ENCODE results near the gene PPM1G.
A peak's percentile ranks its signal among the peaks of the same experiment; 100 is the strongest.

The PPM1G gene

GRCh38 chr2:27412419-27413152 is 3.2 kb upstream of the PPM1G start:
- no peak for DNase-seq (ENCODE audit: low read depth)

- DNase-seq (ENCODE audit: low read depth) = peak; percentile 2
These were observed 630 bp downstream of the PPM1G start for GRCh38 chr2:27408601-27409320.

DNA sequence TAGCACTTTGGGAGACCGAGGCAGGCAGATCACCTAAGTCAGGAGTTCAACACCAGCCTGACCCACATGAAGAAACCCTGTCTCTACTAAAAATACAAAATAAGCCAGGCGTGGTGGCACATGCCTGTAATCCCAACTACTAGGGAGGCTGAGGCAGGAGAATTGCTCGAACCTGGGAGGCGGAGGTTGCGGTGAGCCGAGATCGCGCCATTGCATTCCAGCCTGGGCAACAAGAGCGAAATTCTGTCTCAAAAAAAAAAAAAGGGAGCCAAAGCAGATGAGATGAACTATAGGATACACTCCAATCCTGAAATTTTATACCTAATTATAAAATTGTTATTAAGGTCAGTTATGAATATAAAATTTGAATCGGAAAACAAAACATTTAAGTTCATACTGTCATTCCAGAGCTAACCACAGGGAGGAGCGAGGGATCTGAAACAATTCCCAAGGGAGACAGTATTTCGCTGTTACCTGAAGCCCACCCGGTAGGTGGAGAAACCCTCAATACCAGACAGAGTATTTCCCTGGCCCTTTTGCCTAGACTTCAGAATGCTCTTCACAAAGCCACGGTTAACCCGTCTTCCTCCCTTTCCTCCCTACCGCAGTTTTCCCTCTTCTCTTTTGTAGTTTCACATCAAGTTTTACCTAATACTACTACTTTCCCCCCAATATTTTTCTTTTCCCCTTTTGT is 1.4 kb downstream of the PPM1G start:
- no peak for DNase-seq (ENCODE audit: low read depth)

DNA sequence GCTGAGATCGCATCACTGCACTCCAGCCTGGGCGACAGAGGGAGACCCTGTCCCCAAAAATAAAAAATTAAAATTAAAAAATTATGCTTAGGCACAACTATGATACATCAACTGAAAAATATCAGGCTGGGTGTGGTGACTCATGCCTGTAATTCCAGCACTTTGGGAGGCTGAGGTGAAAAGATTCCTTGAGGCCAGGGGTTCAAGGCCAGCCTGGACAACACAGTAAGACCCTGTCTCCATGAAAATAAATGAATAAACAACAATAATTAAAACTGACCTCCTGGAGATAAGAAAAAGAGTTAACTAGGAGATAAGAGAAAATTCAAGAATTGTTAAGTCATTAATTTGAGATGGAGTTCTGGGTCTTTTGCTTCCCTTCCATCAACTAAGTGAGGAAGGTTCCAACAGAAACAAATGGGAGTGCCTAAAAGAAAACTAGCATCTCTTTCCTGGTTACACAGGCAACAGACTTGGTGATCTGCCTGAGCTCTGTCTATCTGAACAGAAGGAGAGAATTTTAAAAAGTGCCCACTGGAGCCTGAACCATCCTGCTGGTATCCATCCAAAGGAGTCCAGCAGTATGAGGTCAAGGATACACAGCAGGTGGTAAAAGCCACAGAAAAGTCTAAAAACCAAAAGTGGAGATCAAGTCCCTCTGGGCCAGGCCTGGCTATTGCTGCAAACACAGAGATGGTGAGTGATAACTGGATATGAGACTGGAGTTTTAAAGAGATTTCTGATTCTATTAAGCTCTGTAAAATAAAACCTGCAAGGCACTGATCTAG is 8.8 kb downstream of the PPM1G start:
- DNase-seq (ENCODE audit: low read depth) = no peak

DNA sequence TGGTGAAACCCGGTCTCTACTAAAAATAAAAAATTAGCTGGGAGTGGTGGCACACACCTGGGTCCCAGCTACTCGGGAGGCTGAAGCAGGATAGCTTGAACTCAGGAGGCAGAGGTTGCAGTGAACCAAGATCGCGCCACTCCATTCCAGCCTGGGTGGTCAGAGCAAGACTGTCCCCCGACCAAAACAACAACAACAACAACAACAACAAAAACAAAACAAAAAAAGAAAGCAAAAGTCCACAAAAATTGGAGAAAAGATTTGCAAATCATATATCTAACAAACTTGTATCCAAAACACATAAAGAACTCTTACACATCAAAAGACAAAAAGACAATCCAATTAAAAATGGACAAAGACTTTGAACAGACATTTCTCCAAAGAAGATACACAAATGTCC is 10.4 kb downstream of the PPM1G start:
- no peak for DNase-seq (ENCODE audit: low read depth)

- DNase-seq (ENCODE audit: low read depth) = no peak
These were observed 16.2 kb downstream of the PPM1G start for GRCh38 chr2:27393225-27393624.

- DNase-seq (ENCODE audit: low read depth) = no peak
These were observed 18.3 kb downstream of the PPM1G start for GRCh38 chr2:27390822-27391679.

- no peak for DNase-seq (ENCODE audit: low read depth)
These were observed 27.7 kb downstream of the PPM1G start for GRCh38 chr2:27381577-27382181.

- peak; percentile 83 for DNase-seq (ENCODE audit: low read depth)
These were observed 28.5 kb downstream of the PPM1G start, which contains the start of gene ZNF513 for GRCh38 chr2:27380626-27381545. TSS of gene ZNF513 (minus strand) at chr2:27380734. CDS start at chr2:27380526, 208 bp downstream.

GRCh38 chr2:27379836-27380625 is 29.4 kb downstream of the PPM1G start:
- peak; percentile 29 for DNase-seq (ENCODE audit: low read depth)

DNA sequence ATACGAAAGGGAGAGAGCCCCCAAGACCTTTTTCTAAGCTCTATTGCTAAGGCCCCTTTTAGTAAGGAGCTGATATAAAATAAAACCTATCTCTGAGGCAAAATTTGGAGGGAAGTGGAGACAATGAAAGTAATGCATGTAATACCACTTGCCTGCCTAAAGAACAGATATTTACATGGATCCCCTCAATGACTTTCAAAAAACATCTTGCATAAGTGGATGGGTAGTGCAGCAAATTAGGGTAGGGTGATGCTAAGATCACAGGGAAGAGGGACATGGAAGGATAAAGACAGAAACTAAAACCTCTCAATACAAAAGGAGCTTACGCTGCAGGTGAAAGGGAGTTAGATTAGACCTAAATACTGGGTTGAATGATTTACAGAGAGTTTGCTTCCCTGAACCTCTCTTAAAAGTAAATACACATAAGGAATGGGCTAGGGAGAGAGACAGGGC is 30.0 kb downstream of the PPM1G start:
- DNase-seq (ENCODE audit: low read depth) = no peak

DNA sequence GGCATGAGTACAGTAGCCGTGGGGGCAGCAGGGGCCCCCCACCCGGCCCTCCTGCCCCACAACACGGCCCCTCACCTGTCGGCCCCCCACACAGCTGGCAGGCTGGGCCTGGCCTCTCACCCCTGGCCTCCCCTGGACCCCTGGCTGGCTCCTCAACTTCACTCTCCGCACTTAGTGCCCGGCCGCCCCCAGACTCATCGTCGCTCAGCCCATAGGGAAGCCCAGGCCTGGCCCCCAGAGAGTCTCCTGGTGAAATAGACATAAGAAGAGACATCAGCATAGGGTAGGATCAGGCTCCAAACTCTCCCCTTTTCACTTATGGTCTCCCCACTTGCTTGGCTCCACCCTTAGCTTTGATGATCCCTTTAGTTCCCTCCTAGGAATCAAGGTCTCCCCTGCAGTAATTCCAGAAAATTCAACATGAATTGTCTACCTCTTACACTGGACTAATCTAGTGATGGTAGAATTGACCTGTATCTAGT is 30.5 kb downstream of the PPM1G start:
- no peak for DNase-seq (ENCODE audit: low read depth)

GRCh38 chr2:27378096-27378808 is 31.1 kb downstream of the PPM1G start:
- no peak for DNase-seq (ENCODE audit: low read depth)

DNA sequence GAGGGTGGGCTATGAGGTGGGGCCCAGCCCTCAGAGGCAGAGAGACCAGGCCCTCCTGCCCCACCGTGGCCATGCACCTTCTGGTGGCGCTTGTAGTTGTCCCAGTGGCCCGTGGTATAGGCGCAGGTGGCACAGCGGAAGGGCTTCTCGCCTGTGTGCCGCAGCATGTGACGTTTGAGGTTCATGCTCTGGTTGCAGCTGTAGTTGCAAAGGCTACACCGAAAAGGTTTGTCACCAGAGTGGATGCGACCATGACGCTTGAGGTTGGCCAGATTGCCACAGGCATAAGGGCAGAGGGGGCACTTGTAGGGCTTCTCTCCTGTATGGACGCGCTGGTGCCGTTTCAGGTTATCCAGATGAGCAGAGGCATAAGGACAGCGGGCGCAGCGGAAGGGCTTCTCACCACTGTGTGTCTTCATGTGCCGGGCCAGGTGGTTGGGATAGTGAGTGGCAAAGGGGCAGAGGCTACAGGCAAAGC is 31.7 kb downstream of the PPM1G start:
- no peak for DNase-seq (ENCODE audit: low read depth)

DNA sequence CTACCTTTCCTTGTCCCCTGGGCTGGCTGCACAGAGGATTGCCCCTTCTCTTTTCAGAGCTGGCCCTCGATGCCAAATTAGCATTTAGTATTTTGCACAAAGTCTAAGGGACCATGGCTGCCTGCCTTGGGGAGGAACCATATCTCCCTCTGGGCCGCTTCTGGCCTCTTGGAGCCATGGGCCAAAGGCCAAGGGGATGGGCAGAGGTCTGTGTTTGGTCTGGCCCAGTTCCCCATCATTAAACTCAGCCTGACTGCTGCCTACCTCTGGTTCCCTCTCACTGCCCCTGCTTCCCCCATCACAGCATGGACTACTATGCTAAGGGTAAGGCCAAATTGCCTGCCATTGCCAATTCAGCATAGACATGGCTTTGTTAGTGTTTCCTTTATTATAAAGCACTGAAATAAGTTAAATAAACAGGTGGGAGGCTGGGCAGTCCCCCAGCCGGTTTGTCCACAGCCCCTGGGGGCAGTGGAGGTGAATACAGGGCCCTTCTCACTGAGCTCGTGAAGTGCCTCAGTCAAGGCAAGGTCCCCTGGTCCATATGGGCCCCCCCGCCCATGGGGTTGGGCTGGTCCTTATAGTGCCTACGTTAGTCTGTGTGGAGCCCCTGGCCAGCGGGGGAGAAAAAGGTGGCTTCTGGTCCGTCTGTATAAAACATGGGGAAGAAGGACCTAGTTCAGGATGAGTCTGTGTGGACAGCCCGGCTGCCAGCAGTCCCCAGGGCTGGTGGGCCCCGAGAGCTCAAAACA is 32.3 kb downstream of the PPM1G start:
- DNase-seq (ENCODE audit: low read depth) = no peak

DNA sequence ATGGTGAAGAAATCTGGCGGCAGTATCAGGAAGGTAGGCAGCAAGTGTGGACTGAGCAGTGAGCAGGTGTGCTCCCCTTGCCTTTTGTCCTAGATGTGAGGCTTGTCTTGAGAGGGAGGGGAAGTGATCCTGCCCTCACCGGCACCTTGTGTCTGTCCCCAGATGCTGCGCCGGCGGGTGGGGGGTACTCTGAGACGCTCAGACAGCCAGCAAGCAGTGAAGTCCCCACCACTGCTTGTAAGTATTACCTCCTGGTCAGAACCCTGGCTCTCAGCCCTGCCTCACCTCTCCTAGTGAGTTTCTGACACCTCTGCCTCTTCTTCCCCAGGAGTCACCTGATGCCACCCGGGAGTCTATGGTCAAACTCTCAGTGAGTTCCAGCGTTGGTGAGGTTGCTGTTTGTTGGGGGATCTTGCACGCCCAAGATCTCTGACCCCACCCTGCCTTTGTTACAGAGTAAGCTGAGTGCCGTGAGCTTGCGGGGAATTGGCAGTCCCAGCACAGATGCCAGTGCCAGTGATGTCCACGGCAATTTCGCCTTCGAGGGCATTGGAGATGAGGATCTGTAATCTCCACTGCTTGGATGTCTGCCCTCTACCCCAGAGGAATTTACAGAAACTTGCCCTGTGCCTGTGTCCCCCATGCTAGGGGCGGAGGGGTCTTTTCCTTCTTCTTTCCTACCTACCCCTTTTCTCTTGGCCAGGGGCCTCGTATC is 33.1 kb downstream of the PPM1G start:
- no peak for DNase-seq (ENCODE audit: low read depth)
